GM19468 (cell line): ENCODE results near the gene ZNF430.

ENCODE experiments used
- ATAC-seq: cut with Tn5 transposase; IDR thresholded peaks from one replicate; pipeline ENCODE4 v1.9.1; 2021; ENCODE audit warnings: mild to moderate bottlenecking, moderate library complexity, moderate number of reproducible peaks; ENCODE audit not compliant: unreplicated experiment; ENCODE audit errors: extremely low read depth

ZNF430 gene

GRCh38 chr19:21109116-21109515 is 88.7 kb downstream of the ZNF430 start:
- no peak for ATAC-seq
